ENCODE data around the gene ANKRD13C.

ANKRD13C gene

DNA sequence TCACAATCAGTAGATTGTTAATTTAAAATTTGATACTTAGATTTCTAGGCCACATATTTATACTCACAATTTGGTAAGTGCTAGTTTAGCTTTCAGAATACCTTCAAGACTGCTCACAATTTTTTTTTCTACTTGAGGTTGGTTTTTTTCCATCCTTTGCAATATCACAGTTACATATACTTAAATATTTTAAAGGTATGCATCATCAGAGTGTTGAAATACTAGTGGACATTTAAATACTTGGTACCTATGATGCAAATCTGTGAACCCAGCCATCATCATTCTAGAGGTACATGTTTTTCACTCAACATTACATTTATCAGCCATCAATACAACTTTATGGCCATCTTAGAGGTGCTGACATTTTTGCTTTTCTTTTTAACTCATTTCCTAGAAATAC, 143.0 kb downstream of the ANKRD13C start:
- DNase-seq, result no peak

DNA sequence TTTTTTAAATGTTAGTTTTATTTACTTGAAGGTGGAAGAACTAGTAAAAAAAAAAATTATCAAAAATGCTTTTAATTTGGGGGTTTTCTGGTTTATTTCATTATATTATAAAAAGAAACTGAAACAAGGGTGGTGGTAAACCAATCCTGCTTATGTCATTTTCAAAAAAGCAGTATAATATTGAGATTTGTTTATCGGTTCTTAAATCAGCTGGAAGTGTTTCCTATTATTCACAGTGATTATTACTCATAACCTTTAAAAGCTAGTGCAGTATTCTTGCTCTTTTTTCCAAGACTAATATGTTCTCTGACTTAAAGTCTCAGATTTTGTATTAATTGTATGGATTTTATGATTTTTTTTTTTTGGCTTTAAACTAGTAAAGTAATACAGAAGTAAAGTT, 143.7 kb downstream of the ANKRD13C start:
- DNase-seq, result no peak

All from amniotic stem cell (primary cell).